ENCODE results near the gene ABCA9.

DNA sequence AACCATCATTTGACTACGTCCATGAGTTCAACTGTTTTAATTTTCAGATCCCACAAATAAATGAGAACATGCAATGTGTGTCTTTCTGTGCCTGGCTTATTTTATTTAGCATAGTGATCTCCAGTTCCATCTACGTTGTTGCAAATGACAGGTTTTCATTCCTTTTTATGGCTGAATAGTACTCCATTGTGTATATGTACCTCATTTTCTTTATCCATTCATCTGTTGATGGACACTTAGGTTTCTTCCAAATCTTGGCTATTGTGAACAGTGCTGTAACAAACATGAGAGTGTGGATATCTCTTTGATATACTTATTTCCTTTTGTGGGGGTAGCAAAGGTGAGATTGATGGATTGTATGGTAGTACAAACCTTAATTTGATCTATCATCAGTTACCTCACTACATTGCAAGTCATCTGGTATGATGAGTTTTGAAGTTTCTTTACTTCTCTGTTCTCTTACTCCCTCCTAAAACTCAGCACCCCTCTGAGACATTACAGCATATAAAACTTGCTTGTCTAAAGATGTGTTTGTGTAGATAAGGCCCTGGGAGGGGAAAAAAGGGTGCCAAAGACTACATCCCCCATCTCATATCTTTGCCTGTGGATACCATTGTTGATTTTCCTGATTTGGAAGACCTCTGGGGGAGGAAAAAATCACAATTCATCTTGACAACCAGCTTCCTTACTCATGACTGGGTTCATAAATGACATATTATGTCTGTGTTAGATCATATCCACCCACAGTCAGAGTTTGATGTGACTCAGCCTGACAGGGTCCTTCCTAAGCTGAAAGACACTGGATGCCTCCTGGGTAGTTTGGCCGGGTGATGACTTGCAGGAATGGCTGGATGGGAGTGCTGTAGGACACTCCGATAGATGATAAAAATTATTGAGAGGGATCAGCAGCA, 47.6 kb downstream of the ABCA9 start:
- TF ChIP-seq EZH2 (IDR thresholded peaks at IDR 0.05; ENCODE audit: low read depth, unreplicated experiment) = no peak
- TF ChIP-seq, protein P1, sequence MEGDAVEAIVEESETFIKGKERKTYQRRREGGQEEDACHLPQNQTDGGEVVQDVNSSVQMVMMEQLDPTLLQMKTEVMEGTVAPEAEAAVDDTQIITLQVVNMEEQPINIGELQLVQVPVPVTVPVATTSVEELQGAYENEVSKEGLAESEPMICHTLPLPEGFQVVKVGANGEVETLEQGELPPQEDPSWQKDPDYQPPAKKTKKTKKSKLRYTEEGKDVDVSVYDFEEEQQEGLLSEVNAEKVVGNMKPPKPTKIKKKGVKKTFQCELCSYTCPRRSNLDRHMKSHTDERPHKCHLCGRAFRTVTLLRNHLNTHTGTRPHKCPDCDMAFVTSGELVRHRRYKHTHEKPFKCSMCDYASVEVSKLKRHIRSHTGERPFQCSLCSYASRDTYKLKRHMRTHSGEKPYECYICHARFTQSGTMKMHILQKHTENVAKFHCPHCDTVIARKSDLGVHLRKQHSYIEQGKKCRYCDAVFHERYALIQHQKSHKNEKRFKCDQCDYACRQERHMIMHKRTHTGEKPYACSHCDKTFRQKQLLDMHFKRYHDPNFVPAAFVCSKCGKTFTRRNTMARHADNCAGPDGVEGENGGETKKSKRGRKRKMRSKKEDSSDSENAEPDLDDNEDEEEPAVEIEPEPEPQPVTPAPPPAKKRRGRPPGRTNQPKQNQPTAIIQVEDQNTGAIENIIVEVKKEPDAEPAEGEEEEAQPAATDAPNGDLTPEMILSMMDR (conservative IDR thresholded peaks at IDR 0.05; ENCODE audit: low read depth in 2 of 2) = no peak
- TF ChIP-seq, protein P2, sequence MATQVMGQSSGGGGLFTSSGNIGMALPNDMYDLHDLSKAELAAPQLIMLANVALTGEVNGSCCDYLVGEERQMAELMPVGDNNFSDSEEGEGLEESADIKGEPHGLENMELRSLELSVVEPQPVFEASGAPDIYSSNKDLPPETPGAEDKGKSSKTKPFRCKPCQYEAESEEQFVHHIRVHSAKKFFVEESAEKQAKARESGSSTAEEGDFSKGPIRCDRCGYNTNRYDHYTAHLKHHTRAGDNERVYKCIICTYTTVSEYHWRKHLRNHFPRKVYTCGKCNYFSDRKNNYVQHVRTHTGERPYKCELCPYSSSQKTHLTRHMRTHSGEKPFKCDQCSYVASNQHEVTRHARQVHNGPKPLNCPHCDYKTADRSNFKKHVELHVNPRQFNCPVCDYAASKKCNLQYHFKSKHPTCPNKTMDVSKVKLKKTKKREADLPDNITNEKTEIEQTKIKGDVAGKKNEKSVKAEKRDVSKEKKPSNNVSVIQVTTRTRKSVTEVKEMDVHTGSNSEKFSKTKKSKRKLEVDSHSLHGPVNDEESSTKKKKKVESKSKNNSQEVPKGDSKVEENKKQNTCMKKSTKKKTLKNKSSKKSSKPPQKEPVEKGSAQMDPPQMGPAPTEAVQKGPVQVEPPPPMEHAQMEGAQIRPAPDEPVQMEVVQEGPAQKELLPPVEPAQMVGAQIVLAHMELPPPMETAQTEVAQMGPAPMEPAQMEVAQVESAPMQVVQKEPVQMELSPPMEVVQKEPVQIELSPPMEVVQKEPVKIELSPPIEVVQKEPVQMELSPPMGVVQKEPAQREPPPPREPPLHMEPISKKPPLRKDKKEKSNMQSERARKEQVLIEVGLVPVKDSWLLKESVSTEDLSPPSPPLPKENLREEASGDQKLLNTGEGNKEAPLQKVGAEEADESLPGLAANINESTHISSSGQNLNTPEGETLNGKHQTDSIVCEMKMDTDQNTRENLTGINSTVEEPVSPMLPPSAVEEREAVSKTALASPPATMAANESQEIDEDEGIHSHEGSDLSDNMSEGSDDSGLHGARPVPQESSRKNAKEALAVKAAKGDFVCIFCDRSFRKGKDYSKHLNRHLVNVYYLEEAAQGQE (IDR thresholded peaks at IDR 0.05; ENCODE audit: unreplicated experiment) = no peak
